Activated T-cell treated with anti-CD3 and anti-CD28 coated beads for 48 hours (primary cell): ENCODE data around the gene MYLK.

Experiments
- DNase-seq: peaks from one replicate; pipeline ENCODE4 v3.0.0-alpha.2; 2020; ENCODE audit warnings: low read depth

Gene MYLK

GRCh38 chr3:123668906-123669305 lies 215.2 kb downstream of the MYLK start:
- DNase-seq, result no peak

- DNase-seq, result no peak
These were observed 216.3 kb downstream of the MYLK start for GRCh38 chr3:123667784-123668183.

- no peak for DNase-seq
These were observed 219.4 kb downstream of the MYLK start for GRCh38 chr3:123664753-123665152.

- DNase-seq, result no peak
These were observed 220.2 kb downstream of the MYLK start for GRCh38 chr3:123663977-123664376.

- DNase-seq, result no peak
These were observed 222.2 kb downstream of the MYLK start for GRCh38 chr3:123661973-123662372.

- no peak for DNase-seq
These were observed 223.2 kb downstream of the MYLK start for GRCh38 chr3:123660900-123661299.

DNA sequence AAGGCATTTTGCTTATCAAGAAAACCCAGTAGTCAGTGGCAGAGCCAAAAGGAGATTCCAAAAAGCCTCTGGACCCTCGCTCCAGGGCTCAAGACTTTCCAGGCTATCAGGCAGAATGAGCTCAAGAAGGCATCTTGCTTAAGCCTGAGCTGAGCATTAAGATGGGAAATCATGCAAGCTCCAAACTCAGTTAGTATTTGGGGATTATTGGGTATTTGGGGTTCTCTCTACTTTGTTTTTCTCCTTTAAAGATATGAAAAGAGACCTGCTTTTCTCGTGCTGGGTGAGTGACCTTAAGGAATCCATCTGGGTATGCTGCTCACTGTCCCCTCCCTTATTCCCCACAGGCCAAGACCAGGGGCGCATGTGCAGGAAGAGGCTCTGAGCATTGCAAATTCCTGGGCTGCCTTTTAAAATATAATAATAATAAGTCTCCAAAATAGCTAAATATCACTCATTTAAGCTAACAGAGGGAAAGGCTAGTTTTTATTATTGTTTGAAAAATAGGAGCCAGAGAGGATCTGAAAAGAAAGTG lies 223.9 kb downstream of the MYLK start:
- DNase-seq, result no peak

DNA sequence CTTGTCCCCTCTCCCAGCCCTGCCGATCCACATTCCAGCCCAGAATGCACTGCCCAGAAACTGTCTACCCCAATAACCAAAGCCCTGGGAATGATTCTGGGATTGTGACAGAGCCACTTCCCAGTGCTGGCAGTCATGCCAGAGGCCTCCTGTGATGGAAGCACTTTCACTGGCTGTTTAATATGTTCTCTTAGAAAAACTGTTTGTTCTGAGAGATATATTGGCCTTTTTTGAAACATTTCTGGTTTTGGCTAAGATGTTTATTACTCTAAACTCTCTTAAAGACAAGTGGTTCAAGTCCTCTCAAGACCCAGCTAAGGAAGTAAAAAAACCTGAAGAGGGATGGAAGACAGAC lies 225.3 kb downstream of the MYLK start:
- DNase-seq, result no peak

DNA sequence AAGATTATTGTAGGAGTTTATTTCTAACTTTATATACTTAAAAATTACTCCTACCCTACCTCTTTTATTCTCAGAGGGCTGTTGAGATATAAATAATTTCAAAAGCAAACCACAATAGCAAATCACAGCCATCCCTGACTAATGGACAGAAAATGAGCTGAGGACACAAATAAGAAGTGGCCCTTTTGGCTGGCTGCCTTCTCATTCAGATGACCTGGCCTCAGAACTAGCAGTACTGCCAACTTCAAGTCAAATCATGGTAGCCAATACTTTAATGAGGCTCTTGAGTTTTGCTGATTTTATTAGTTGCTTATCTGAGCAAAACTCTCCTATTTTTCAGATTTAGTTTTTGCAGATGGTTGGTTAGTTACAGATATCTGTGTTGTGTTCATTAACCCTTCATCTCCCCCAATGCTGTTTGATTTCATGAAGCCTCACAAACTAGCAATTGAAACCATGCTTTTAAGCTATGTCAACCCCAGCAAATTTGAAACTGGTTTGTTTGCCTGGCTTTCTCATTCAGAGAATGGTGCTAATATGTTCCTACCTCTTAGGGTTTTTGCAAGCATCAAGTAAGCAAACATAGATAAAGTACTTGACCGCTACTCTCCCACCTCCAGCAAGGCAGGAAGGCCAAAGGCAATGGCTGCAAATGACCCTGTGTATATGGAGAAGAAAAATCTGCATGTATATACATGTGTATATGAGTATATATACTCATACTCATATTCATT lies 225.8 kb downstream of the MYLK start:
- DNase-seq, result no peak

DNA sequence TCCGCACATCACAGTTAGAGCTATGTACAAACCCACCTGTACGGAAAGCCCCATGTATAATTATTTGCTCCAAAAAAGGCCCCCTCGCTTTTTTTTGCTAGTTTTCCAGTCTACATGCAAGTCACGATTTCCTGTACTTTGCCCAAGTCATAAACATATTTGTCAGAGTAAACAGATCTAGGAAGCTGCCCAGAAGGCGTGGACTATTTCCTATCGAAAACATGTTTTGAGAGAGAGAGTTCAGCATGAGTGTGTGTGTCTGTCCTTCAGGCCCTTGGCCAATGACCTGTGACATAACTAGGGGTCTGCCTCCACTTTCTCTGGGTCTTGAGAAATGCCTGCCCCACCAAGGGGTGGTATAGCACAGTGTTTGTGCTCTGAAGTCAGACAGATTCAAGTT lies 226.6 kb downstream of the MYLK start:
- no peak for DNase-seq

DNA sequence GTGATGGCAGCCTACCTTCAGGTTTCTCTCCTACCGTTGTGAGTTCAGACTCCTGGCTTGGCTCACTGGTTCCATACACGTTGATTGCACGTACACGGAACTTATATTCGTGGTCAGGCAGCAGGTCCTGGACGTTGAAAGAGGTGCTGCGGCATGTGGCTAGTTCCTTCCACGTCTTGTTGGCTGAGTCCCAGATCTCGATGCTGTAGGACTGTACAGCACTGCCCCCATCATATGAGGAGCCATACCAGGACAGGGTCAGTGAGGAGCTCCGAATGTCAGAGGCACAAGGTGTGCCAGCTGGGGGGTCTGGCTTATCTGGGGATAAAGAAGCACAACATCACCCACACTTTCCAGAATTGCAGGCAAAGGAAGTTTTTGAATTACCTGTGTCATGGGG lies 227.0 kb downstream of the MYLK start:
- DNase-seq, result no peak

DNA sequence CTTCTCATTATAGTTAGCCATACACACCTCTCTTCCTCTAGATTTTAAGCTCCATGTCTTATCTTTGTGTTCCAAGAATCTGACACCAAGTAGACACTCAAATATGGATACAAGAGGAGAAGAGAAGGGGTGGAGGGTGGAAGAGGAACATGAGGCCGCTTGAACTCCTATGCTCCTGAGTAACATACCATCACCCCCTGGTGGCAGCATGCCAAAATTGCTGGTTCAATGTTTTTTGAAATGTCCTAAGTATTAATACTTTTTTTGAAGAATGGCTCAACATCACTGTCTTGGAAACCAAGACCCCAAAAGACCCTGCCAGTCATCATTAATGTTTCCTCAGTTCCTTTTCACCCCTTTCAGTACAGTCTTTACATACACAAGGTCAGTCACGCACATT lies 227.4 kb downstream of the MYLK start:
- no peak for DNase-seq

DNA sequence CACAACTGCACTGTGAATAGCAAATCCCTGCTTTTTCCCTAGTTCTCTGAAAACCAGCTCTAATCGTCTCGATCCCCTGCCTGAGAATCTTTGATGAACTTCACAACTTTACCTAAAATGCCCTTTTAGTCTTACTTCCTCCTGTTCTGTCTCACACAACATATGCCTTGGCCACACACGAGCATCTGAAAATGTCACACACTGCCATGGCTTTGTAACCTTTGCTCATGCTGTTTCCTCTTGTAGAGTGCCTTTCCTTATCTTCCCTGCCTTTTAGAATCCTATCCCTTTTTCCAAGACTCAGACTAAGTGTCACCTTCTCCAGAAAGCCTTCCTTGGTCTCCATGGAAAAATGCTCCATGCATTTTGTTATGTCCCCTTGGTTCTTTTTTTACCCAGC lies 227.9 kb downstream of the MYLK start:
- DNase-seq, result no peak

- no peak for DNase-seq
These were observed 228.7 kb downstream of the MYLK start for GRCh38 chr3:123655400-123655799.

DNA sequence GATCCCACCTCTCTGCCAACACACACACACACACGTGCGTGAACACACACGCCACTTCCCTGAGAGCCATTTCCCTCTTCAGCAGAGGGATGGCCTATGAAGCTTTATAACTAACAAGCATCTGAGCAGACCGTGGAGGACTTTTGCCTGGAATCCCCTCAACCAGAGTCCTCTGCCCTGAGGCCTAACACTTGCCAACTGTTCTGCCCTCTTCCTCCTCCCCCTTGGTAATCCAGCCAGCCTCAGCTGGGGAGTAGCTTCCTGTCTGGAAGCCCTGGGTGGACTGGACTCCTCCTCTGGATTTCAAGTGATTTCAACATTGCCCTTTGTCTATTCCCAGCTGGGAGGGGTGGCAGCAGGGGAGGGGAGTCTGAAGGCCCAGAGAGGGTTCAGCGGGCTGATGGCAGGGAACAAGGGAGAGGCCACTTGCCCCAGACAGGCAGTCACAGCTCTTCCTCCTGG lies 230.9 kb downstream of the MYLK start:
- no peak for DNase-seq

DNA sequence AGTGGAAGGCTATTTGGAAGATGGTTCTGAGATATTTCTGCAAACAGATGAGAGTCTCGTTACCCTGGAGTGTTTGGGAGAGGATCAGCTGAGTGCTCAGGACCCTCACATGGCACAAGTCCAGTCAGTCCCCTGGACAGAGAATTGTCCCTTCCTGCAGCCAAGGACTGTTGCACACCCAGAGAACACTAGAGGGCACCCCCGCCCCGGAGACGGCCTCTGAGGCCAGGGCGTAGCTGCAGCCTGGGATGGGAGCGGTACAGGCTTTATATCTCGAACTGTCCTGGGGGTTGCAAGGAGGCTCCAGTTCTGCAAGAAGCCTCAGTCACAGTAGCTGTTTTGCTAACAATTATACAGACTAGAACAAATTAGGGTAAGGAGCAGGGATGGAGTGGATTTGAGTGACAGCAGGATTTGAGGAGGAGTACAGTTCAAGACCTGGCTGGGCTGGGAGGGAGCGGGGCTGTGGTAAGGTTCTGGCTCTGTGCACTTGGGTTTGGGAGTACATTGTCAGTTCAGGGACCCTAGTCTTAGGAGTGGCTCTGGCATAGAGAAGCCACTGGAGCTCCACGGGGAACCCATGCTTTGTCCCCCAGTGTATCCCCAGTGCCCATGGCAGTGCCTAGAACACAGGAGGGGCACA lies 231.7 kb downstream of the MYLK start:
- peak; percentile 29 for DNase-seq

DNA sequence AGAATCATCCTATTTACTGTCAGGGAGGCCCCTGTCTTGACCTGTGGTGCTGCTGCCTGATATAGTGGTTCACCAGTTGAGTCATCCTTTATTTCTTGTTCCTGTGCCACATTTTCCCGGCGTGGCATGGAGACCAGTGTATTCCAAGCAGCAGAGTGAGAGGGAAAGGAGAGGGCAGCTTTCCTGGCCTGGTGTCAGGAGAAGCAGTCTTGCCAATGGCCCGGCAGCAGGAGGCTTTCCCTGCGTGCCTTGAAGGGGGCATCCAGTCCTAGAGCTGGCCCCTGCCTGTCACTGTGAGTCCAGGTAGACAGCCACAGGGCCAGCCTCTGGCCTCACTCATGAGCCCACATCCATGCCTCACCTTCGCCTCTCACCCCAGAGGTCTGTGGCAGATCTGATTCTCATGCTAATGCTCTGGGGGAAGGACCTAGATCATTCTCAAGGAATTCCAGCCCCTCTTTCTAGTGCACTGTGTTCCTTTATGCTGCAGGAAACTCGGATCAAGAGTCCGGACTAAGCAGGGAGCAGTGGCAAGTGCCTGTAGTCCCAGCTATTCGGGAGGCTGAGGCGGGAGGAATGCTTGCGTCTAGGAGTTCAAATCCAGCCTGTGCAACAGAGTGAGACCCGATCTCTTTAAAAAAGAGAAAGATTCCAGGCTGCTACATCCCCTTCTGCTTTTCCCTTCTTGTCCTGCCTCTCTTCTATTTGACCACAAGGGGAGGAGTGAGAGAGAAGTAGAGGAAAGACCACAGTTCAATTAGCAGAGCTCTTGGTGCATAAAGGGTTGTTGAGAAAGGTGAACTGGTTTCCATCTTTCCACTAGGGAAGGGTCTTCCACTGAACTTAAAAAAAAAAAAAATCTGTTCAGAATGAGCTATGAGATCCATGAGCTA lies 232.4 kb downstream of the MYLK start:
- no peak for DNase-seq

DNA sequence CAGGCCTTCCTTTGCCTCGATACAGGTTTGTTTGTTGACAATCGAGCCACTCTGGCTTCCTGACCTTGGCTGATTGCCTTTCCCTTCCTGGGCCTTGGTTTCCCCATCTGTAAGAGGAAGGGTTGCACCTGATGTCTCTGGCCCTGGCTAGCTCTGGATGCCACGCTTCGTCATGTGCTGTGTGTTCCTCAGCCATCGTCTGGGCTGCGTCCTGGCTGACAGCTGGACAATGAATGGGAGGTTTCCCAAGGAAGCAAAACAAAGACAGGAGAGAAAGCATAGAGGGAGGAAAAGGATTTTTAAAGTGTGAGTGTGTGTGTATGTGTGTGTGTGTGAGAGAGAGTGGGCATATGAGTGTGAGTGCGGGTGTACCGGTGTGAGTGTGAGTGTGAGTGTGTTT lies 234.0 kb downstream of the MYLK start:
- DNase-seq, result no peak

- no peak for DNase-seq
These were observed 235.3 kb downstream of the MYLK start for GRCh38 chr3:123648696-123649405.

DNA sequence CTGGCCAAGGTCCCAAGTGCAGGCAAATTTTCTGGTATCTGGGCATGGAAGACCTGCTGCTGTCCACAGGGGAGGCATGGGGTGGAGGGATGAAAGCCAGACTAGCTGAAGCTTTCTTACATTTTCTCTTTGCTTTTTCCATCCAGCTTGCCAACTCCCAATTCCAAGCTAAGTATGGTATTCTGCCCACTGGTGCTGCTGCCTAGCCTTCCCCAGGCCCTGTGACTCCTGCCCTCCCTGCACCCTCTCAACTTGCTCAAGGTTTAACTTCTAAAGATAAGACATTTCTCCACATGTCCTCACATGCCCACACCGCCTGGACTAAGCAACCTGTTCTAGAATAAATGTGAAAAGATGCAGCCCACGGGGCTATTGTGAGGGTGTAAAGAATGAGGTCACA lies 239.8 kb downstream of the MYLK start:
- no peak for DNase-seq

GRCh38 chr3:123642957-123643330 lies 241.2 kb downstream of the MYLK start:
- no peak for DNase-seq
